HCT116 (cell line): ENCODE results near the gene OR7A10. TPM values are rescaled to one million over a fixed set of nuclear protein-coding genes. Genes with fewer than 3 reads are reported as not detected.

Experiments
- ATAC-seq: fragments of 200-7000 bp; cut with Tn5 transposase; 2 replicates; pipeline ENCODE4 v1.9.1; 2020; ENCODE audit warnings: mild to moderate bottlenecking, moderate library complexity
- BruUV-seq: library from RNA; stranded (reverse); fragments of 400-500 nt; replicated peaks from 2 replicates; lab custom pipeline; 2021; lab: Mats Ljungman, UMichigan
- CTCF ChIA-PET: fragments of 300-600 bp; sonication (Branson Sonifier 250); formaldehyde crosslinking; loops from one replicate; lab custom pipeline; 2021; ENCODE audit warnings: antibody characterized with exemption; lab: Charles Lee
- POLR2A ChIA-PET: fragments of 300-600, 350-600 bp; sonication (Branson Sonifier 250); formaldehyde crosslinking; loops from one replicate; lab custom pipeline; 2021; ENCODE audit warnings: antibody characterized with exemption; lab: Charles Lee
- RAD21 ChIA-PET, 2 experiments: fragments of 300-600 bp; sonication (Branson Sonifier 250); formaldehyde crosslinking; loops; one replicate each; lab custom pipeline; 2023; ENCODE audit warnings: low total read pairs in 2 of 2; ENCODE audit not compliant: uncharacterized antibody in 2 of 2, unreplicated experiment in 2 of 2, low non-redundant PET in 1 of 2; lab: Charles Lee
- DNase-seq: peaks from one replicate; pipeline ENCODE4 v3.0.0-alpha.2; 2010; ENCODE audit warnings: low read depth, low spot score
- H2AFZ ChIP-seq: fragments of 200-600 bp; shearing (Covaris generic), sonication (generic); 2 replicates; pipeline ENCODE4 v1.6.1; 2017; ENCODE audit warnings: low read depth, mixed run types, mixed read lengths, antibody characterized with exemption, low read length; ENCODE audit not compliant: poor library complexity, severe bottlenecking
- H3K27ac ChIP-seq: 2 replicates; pipeline ENCODE4 v1.5.1; 2012; ENCODE audit warnings: low read depth, low read length
- H3K27me3 ChIP-seq: fragments of 200-600 bp; sonication (generic); 2 replicates; pipeline ENCODE4 v1.6.1; 2016; ENCODE audit warnings: mixed run types, low read length, mixed read lengths; ENCODE audit not compliant: insufficient read depth
- H3K36me3 ChIP-seq, 2 experiments: fragments of 200-500 bp in 1 of 2; fragments of 200-600 bp in 1 of 2; sonication (Bioruptor generic) in 1 of 2; sonication (generic) in 1 of 2; 2 replicates each; pipeline versions ENCODE4 v1.5.1 to v1.6.1; 2014 to 2016; ENCODE audit warnings: low read length in 2 of 2, inconsistent platforms in 1 of 2, mixed read lengths in 1 of 2, mixed run types in 1 of 2; ENCODE audit not compliant: insufficient read depth in 2 of 2, control insufficient read depth in 1 of 2
- H3K4me1 ChIP-seq, 2 experiments: fragments of 200-600 bp in 1 of 2; sonication (generic) in 1 of 2; 2 replicates each; pipeline versions ENCODE4 v1.5.1 to v1.6.1; 2012 to 2017; ENCODE audit warnings: low read length in 2 of 2, inconsistent platforms in 1 of 2, mild to moderate bottlenecking in 1 of 2, mixed read lengths in 1 of 2, mixed run types in 1 of 2, moderate library complexity in 1 of 2; ENCODE audit not compliant: insufficient read depth in 2 of 2, control insufficient read depth in 1 of 2
- H3K4me2 ChIP-seq: fragments of 200-600 bp; sonication (generic); 2 replicates; pipeline ENCODE4 v1.6.1; 2017; ENCODE audit warnings: mixed run types, low read length, mixed read lengths
- H3K4me3 ChIP-seq, 2 experiments: fragments of 200-600 bp in 1 of 2; sonication (generic) in 1 of 2; replicated peaks in 1 of 2; 2 replicates each; pipeline ENCODE4 v1.5.1; 2011 to 2016; ENCODE audit warnings: low read length in 2 of 2, control low read depth in 1 of 2, low read depth in 1 of 2, mild to moderate bottlenecking in 1 of 2, mixed read lengths in 1 of 2, mixed run types in 1 of 2
- H3K79me2 ChIP-seq: fragments of 200-600 bp; sonication (generic); 2 replicates; pipeline ENCODE4 v1.6.1; 2017; ENCODE audit warnings: mild to moderate bottlenecking, mixed run types, low read length, moderate library complexity, mixed read lengths; ENCODE audit not compliant: insufficient read depth
- H3K9ac ChIP-seq: fragments of 200-600 bp; sonication (generic); 2 replicates; pipeline ENCODE4 v1.6.1; 2016; ENCODE audit warnings: low read length, mixed read lengths
- H3K9me2 ChIP-seq: fragments of 200-600 bp; sonication (generic), shearing (Covaris generic); 2 replicates; pipeline ENCODE4 v1.6.1; 2017; ENCODE audit warnings: mixed run types, mild to moderate bottlenecking, moderate library complexity; ENCODE audit not compliant: insufficient read depth
- H3K9me3 ChIP-seq, 2 experiments: fragments of 200-500 bp in 1 of 2; fragments of 200-600 bp in 1 of 2; sonication (Bioruptor generic) in 1 of 2; sonication (generic) in 1 of 2; 2 replicates each; pipeline ENCODE4 v1.6.1; 2014 to 2017; ENCODE audit warnings: low read length in 2 of 2, mixed read lengths in 2 of 2, inconsistent platforms in 1 of 2, low read depth in 1 of 2, mild to moderate bottlenecking in 1 of 2, mixed run types in 1 of 2, moderate library complexity in 1 of 2; ENCODE audit not compliant: control insufficient read depth in 1 of 2, insufficient read depth in 1 of 2
- H4K20me1 ChIP-seq: fragments of 200-600 bp; sonication (generic), shearing (Covaris generic); 2 replicates; pipeline ENCODE4 v1.6.1; 2017; ENCODE audit warnings: mixed run types, mild to moderate bottlenecking, moderate library complexity; ENCODE audit not compliant: insufficient read depth
- CBX3 ChIP-seq: IDR thresholded peaks from 2 replicates; pipeline ENCODE4 v1.6.1; 2012; ENCODE audit warnings: low read depth
- CEBPB ChIP-seq: IDR thresholded peaks from 2 replicates; pipeline ENCODE4 v1.6.1; 2012; ENCODE audit warnings: low read depth
- EGR1 ChIP-seq: IDR thresholded peaks from 2 replicates; pipeline ENCODE4 v1.6.1; 2012; ENCODE audit warnings: low read depth
- EZH2 ChIP-seq: fragments of 200-600 bp; sonication (generic); IDR thresholded peaks from 2 replicates; pipeline ENCODE4 v1.6.1; 2017; ENCODE audit warnings: antibody characterized with exemption, mixed run types
- EZH2phosphoT487 ChIP-seq: fragments of 200-600 bp; IDR thresholded peaks from 2 replicates; pipeline ENCODE4 v1.6.1; 2018; ENCODE audit warnings: antibody characterized with exemption, borderline replicate concordance
- JUND ChIP-seq: IDR thresholded peaks from 2 replicates; pipeline ENCODE4 v1.6.1; 2012
- POLR2A ChIP-seq: IDR thresholded peaks from 2 replicates; pipeline ENCODE4 v1.7.0; 2011; ENCODE audit warnings: borderline replicate concordance; ENCODE audit not compliant: insufficient read depth, insufficient read length; ENCODE audit errors: extremely low read depth
- POLR2AphosphoS5 ChIP-seq: IDR thresholded peaks from 2 replicates; pipeline ENCODE4 v1.6.1; 2011; ENCODE audit warnings: mild to moderate bottlenecking, low read depth, low read length, moderate library complexity
- RAD21 ChIP-seq: IDR thresholded peaks from 2 replicates; pipeline ENCODE4 v1.6.1; 2012; ENCODE audit warnings: low read depth, mild to moderate bottlenecking
- SP1 ChIP-seq: IDR thresholded peaks from 2 replicates; pipeline ENCODE4 v1.6.1; 2012; ENCODE audit warnings: low read depth
- SRF ChIP-seq: IDR thresholded peaks from 2 replicates; pipeline ENCODE4 v1.6.1; 2012; ENCODE audit warnings: low read depth
- YY1 ChIP-seq: IDR thresholded peaks from 2 replicates; pipeline ENCODE4 v1.6.1; 2011; ENCODE audit warnings: low read length, low read depth, moderate library complexity, mild to moderate bottlenecking; ENCODE audit not compliant: insufficient replicate concordance; ENCODE audit errors: extremely low read depth
- ZNF274 ChIP-seq: fragments of 200-500 bp; sonication (Bioruptor generic); IDR thresholded peaks from 2 replicates; pipeline ENCODE4 v1.6.1; 2014; ENCODE audit warnings: mild to moderate bottlenecking, low read depth, low read length, inconsistent platforms
- intact Hi-C: fragments of 100-400 bp; cut with micrococcal nuclease; formaldehyde crosslinking; loops from 2 replicates; pipeline ENCODE4 v1.10.0; 2022
- total RNA-seq: library from RNA; stranded (reverse); gene quantifications from one replicate; pipeline ENCODE4 v1.2.1, GENCODE V29; 2021; ENCODE audit not compliant: unreplicated experiment
- TF ChIP-seq, protein P1 (sequence below): IDR thresholded peaks from 2 replicates; pipeline ENCODE4 v1.6.1; 2012; ENCODE audit warnings: low read depth
- TF ChIP-seq, protein P2 (sequence below): IDR thresholded peaks from 2 replicates; pipeline ENCODE4 v1.6.1; 2012
- TF ChIP-seq, protein P3 (sequence below): IDR thresholded peaks from 2 replicates; pipeline ENCODE4 v1.6.1; 2012

The OR7A10 gene
- total RNA-seq, 1 experiment from 2014 or later: not detected

DNA sequence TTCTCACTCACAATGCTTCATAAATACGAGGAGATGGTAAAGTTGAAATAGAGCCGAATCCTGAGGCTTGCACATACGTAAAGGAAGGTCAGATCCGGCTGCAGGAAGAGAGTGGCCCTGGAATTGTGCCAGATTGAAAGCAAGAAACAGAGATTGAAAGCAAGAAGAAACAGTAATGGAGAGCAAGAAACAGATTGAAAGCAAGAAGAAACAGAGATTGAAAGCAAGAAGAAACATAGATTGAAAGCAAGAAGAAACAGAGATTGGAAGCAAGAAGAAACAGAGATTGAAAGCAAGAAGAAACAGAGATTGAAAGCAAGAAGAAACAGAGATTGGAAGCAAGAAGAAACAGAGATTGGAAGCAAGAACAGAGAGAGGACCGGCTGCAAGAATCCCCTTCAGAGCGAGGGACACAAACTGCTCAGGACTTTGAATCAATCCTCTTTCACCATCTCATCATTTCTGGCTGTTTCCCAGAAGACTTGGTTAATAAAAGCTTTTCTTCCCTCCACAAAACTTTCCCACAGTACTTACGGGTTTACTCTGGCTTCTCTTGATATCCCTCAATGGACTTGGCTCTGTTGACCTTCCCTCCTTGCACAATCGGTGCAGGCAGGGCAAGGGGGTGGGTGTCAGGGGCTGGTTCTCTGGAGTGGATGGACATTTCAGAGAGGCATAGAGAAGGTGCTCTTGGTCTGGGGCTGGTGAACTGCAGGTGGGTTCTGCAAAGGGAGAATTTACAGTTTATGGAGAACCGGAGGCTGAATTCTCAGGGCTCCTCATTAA lies 39.3 kb downstream of the OR7A10 start:
- no peaks in the 10 kb centered on the region for H4K20me1 ChIP-seq
- no peaks in the 10 kb centered on the region for H3K36me3 ChIP-seq
- H3K27ac ChIP-seq: no peak overlapping the region
- no peaks in the 10 kb centered on the region for H3K9me2 ChIP-seq
- H3K4me2 ChIP-seq: no peak overlapping the region
- H3K4me1 ChIP-seq: no peaks in the 10 kb centered on the region
- RAD21 ChIA-PET: no interaction called here
- no peaks in the 10 kb centered on the region for H3K79me2 ChIP-seq
- no peaks in the 10 kb centered on the region for H3K9me3 ChIP-seq
- no peak overlapping the region for H3K9ac ChIP-seq
- POLR2A ChIA-PET: no interaction called here
- no peak overlapping the region for H2AFZ ChIP-seq
- BruUV-seq: no TSS peak
- DNase-seq: no peak
- no peaks in the 10 kb centered on the region for H3K27me3 ChIP-seq
- TF ChIP-seq EGR1 (no peak), YY1 (no peak), POLR2A (no peak), ZNF274 (no peak), SP1 (no peak), JUND (no peak), POLR2AphosphoS5 (no peak), CBX3 (no peak), RAD21 (no peak), CEBPB (no peak), SRF (no peak), EZH2phosphoT487 (no peak), EZH2 (no peak)
- TF ChIP-seq, protein P1, sequence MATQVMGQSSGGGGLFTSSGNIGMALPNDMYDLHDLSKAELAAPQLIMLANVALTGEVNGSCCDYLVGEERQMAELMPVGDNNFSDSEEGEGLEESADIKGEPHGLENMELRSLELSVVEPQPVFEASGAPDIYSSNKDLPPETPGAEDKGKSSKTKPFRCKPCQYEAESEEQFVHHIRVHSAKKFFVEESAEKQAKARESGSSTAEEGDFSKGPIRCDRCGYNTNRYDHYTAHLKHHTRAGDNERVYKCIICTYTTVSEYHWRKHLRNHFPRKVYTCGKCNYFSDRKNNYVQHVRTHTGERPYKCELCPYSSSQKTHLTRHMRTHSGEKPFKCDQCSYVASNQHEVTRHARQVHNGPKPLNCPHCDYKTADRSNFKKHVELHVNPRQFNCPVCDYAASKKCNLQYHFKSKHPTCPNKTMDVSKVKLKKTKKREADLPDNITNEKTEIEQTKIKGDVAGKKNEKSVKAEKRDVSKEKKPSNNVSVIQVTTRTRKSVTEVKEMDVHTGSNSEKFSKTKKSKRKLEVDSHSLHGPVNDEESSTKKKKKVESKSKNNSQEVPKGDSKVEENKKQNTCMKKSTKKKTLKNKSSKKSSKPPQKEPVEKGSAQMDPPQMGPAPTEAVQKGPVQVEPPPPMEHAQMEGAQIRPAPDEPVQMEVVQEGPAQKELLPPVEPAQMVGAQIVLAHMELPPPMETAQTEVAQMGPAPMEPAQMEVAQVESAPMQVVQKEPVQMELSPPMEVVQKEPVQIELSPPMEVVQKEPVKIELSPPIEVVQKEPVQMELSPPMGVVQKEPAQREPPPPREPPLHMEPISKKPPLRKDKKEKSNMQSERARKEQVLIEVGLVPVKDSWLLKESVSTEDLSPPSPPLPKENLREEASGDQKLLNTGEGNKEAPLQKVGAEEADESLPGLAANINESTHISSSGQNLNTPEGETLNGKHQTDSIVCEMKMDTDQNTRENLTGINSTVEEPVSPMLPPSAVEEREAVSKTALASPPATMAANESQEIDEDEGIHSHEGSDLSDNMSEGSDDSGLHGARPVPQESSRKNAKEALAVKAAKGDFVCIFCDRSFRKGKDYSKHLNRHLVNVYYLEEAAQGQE: no peak
- TF ChIP-seq, protein P2, sequence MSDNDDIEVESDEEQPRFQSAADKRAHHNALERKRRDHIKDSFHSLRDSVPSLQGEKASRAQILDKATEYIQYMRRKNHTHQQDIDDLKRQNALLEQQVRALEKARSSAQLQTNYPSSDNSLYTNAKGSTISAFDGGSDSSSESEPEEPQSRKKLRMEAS: no peak
- TF ChIP-seq, protein P3, sequence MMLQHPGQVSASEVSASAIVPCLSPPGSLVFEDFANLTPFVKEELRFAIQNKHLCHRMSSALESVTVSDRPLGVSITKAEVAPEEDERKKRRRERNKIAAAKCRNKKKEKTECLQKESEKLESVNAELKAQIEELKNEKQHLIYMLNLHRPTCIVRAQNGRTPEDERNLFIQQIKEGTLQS: no peak
- CTCF ChIA-PET: no interaction called here
- intact Hi-C loops: no loop called here
- ATAC-seq: no peak
- no peak overlapping the region for H3K4me3 ChIP-seq
